A204.1 (cell line): ENCODE measurements around the gene LHX4.
"Not testable (repeated sequence)": the region's sequence is repeated elsewhere in the genome, so short reads cannot be mapped to it uniquely, and the experiment has no call there.

ENCODE experiments used
- FAIRE-seq: peaks from 2 replicates; lab custom pipeline; 2012; peaks lifted over from hg19 to GRCh38; lab: Jason Lieb, UNC

The LHX4 gene

GRCh38 chr1:180198196-180198595 is 31.9 kb upstream of the LHX4 start:
- no peak for FAIRE-seq

DNA sequence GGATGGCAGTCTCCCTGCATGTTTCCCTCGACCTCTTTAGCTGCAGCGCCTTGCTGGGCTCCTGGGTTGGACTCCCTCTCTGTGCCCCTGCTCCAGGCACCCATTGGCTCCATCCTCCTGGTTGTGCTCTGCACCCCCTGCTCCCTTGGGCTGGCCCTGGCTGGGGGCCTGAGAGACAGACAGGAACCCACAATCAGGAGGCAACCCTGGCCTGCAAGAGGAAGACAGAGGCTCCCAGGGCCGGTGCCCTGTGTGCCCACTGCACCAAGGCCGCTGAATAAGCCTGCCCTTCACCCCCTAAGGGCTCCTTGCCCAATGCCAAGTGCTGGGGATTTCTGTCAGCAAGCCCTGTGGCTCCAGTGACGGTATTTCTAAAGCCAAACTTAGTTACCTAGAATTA is 31.5 kb upstream of the LHX4 start:
- no peak for FAIRE-seq

- no peak for FAIRE-seq
Observed at GRCh38 chr1:180199018-180199417, 31.0 kb upstream of the LHX4 start.

DNA sequence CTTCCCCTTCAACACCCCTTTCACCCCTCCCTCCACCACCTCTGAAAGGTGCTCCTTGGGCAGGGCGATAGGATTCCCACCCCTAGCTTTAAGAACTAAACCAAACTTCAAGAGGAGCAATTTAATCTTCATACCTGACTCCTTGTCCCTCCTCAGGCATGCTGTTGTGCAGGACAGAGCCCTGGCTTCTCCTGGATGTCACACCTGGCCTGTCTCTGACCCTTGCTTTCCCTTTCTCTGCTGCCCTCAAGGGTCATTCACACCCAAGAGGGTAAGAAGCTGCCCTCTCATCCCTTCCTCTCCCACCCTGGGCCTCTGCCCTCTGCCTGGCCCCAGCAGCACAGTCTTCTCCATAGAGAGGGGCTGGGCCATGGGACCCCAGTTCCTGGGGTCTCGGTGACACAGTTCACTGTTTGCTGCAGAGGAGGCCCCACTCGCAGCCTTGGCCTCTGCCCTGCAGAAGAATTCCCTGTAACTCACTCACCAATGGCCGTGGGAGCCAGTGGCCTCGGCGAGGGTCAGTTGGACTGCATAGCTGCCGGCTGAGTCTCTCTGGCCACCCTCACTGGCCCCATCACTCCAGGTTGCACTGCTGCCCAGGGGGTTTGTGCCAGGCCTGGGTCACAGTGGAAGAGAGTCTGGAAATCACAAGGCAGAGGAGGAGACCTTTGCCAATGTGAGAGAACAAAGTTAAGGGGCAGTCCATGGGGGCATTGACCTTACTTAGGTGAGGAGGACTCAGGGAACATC is 28.4 kb upstream of the LHX4 start:
- FAIRE-seq, result no peak

DNA sequence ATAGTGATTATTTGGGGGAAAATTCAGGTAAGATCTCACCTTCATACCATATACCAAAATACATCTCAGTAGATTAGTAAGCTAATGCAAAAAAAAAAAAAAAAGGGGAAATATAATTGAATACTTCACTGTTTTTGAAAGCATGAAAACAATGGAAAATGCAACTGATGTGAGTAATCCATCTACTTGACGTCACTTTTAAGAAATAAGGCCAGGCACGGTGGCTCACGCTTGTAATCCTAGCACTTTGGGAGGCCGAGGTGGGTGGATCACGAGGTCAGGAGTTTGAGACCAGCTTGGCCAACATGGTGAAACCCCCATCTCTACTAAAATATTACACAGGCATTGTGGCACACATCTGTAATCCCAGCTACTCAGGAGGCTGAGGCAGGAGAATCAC is 27.5 kb upstream of the LHX4 start:
- FAIRE-seq, result not testable (repeated sequence)

GRCh38 chr1:180204231-180204630 is 25.8 kb upstream of the LHX4 start:
- no peak for FAIRE-seq

DNA sequence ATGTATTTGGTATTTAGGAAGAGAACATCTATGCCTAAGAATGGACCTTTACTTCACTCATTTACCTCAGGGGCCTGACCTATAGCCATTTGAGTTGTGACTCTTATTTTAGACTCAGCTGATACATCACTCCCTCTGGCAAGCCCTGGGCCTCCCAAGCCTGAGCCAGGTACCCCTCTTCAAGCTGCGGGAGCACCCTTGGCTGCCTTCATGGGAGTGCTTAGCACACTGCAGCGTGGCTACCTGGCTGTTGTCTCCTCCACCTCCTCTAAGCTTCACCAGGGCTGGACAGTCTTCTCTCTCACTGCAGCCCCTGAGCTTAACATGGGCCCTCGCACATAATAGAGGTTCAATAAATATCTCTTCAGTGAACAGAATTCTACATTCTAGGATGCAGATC is 23.5 kb upstream of the LHX4 start:
- FAIRE-seq, result no peak

- no peak for FAIRE-seq
Observed at GRCh38 chr1:180208264-180208663, 21.8 kb upstream of the LHX4 start.

DNA sequence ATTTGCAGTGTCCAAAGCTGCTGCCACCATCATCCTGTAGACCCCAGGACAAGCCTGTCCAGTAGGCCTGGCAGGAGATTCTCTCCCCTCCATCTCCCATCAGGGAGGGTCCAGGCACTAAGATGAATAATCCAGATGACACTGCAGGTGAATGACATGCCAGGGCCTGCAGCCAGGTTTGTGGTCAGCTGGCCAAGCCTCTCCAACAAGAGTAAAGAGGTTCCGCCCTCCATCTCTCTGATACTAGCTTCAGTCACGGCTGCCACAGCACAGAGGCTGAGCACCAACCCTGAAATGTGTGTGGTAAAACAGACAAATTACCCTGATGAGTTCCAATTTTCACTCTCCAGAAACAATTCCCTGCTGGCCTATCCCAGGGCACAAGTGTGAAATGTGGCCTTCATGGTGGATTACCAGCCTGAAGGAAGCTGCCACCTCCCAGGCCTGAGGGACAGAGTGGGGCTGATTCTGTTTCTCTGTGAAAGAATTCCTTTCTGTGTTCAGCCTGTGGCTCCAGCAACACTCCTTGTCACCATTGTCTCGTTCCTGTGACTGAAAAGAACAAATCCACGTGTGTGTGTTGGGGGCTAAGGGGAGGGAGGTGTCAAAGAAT is 19.9 kb upstream of the LHX4 start:
- FAIRE-seq, result no peak

GRCh38 chr1:180211156-180211859 is 18.8 kb upstream of the LHX4 start:
- no peak for FAIRE-seq

DNA sequence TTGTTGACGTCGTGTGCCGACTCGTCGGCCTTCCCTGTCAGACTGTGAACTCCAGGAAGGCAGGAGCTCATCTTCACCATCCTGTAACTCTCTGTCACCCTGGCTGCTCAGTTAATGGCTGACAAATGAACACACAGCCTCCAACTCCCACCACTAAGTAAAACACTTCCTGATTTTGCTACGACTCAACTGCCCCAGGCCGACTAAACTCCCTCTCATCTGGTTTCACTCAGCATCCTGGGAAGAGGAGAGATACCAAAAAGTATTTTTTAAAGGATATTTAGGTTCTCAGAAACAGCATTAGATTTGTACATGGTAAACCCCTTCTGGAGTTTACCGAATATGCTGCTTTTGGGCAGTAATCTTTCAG is 18.2 kb upstream of the LHX4 start:
- FAIRE-seq, result no peak

DNA sequence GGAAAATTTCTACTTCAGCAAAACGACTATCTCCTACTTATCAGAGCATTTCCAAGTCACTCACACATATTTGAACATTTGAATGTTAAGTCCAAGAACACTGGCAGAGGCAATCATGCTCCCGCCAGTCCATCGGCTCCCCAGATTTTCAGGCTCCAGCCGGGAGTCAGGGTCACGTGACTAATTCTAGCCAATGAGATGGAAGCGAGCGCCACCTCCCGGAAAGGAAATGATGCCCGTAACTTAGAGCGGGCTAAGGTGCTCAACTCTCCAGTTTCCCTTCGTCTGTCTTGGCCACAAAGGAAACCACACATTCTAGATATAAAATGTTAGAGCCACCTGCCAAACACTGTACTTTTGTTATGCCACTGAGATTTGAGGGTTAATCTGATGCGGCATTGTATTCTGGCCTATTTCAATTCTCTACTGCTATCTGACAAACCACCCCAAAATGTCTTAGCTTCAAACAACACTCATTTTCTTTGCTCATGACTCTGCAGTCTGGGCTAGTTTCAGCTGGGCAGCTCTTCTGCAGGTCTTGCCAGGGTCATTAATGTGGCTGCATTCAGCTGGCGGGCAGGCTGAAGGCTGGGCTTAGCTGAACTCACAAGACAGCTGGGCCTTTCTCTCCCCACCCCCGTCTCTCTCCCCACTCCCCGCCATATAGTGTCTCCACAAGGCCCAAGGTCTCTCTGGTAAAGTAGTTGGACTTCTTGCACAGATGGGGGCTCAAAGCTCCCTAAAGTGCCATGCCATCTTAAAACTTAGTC is 16.5 kb upstream of the LHX4 start:
- no peak for FAIRE-seq

- FAIRE-seq, result no peak
Observed at GRCh38 chr1:180215856-180216625, 14.0 kb upstream of the LHX4 start.

- FAIRE-seq, result no peak
Observed at GRCh38 chr1:180217006-180217405, 13.1 kb upstream of the LHX4 start.

GRCh38 chr1:180218806-180219765 is 11.0 kb upstream of the LHX4 start:
- FAIRE-seq, result no peak

GRCh38 chr1:180219776-180220175 is 10.3 kb upstream of the LHX4 start:
- FAIRE-seq, result no peak

DNA sequence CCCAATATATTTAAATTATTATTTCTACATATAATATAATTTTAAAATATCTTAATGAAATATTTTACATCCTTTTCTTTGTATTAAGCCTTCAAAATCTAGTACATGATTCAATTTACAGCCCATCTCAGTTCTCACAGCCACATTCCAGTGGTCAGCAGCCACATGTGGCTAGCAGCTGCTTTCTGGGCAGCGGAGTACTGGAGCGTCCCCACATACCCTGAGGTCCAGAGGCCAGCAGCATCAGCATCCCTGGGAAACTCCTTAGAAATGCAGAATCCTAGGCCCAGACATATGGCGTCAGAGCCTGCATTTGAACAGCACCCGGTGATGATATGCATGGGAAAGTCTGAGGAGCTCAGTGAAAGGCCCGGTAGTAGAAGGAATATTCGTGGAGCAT is 8.6 kb upstream of the LHX4 start:
- no peak for FAIRE-seq

GRCh38 chr1:180224902-180225301 is 5.2 kb upstream of the LHX4 start:
- no peak for FAIRE-seq

DNA sequence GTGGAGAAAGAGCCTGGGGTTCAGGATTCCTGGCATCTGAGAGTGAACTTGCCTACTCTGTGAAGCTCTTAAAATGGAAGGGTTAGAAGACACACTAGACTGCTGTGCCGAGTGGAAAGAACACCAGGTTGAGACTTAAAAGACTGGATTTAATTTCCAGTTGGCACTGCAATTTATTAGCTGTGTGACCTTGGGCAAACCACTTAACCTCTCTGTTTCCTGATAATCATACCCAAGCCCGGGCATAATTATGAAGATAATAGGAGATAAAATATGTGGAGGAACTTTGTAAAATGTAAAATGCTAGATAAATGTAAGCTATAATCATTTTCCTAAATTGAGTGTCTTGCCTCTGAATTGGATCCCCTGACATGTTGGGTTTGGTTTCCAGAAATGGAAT is 4.7 kb upstream of the LHX4 start:
- no peak for FAIRE-seq

- FAIRE-seq, result no peak
Observed at GRCh38 chr1:180227861-180228647, 2.0 kb upstream of the LHX4 start.
